GM18868 (cell line): ENCODE results near the gene ZNF431.
"Not testable (repeated sequence)": the region's sequence is repeated elsewhere in the genome, so short reads cannot be mapped to it uniquely, and the experiment has no call there.

ENCODE experiments used
- ATAC-seq: cut with Tn5 transposase; IDR thresholded peaks from one replicate; pipeline ENCODE4 v1.9.1; 2021; ENCODE audit warnings: mild to moderate bottlenecking, moderate library complexity; ENCODE audit not compliant: unreplicated experiment

The ZNF431 gene

DNA sequence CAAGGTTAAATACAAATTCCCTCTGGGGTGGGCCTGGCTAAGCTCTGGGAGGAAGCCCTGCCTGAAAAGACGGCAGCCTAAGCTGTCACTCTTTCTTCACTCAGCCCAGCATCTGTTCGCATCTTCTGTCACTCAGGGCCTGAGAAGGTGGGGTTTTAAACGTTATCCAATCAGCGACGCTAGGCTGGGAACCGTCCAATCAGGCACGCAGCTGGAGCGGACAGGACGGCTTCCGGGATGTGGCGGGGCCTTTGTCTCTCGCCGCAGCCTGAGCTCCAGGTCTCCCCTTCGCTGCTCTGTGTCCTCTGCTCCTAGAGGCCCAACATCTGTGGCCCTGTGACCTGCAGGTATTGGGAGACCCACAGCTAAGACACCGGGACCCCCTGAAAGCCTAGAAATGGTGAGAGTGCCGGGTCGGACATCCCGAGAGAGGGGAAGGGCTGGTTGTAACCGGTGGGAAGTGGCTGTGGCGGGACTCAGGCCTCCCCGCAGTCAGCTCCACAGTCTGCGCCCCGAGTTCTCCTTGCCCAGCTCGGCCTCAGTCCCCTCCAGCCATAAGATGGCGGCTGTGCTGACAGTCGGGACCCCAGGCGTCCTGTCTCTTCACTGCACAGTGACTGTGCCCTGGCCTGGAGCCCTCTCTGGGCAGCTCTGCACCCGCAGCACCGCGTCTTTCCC, at the start of gene ZNF431:
Gene ZNF431 (plus strand): TSS at position 254 of the 678 bp plus-strand sequence. CDS start 144 bp downstream, at position 398.
- peak; percentile 100 for ATAC-seq

DNA sequence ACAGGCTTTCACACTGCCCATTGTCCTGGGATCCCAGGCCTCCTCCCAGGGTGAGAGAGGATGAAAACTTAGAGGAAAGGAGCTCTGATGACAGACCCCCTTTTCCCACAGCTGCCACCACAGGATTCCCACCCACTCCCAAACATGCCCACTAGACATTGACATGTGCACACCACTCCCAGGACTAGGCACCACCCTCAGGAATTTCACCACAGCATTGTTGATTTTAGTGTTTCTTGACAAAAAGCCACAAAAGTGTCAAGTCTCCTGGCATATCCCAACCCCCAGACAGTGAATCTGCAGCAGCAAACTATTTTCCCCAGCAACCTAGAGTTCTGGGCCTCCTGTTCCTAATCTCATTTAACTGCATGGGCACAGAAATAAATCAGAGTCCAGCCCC, 49.7 kb upstream of the ZNF431 start:
- ATAC-seq = no peak

GRCh38 chr19:21094347-21095025, 47.4 kb upstream of the ZNF431 start:
- no peak for ATAC-seq

DNA sequence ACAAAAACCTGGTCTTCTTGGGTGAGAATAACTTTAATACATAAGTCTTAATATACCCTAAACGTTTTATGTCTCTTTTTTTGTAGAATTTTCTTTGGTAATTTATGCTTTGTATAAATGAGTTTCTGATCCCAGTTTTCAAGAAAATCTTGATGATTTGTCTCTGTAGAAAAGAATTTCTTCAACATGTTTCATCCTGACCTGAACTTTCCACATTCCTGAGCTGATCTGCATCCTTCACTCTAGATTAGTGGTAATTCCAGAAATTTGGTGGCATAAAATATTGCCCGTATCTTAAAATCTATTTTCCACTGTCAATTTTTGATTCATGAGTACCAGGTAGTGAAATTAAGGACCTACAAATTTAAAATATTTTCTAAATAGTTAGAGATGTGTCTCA, 43.5 kb upstream of the ZNF431 start:
- ATAC-seq = no peak

DNA sequence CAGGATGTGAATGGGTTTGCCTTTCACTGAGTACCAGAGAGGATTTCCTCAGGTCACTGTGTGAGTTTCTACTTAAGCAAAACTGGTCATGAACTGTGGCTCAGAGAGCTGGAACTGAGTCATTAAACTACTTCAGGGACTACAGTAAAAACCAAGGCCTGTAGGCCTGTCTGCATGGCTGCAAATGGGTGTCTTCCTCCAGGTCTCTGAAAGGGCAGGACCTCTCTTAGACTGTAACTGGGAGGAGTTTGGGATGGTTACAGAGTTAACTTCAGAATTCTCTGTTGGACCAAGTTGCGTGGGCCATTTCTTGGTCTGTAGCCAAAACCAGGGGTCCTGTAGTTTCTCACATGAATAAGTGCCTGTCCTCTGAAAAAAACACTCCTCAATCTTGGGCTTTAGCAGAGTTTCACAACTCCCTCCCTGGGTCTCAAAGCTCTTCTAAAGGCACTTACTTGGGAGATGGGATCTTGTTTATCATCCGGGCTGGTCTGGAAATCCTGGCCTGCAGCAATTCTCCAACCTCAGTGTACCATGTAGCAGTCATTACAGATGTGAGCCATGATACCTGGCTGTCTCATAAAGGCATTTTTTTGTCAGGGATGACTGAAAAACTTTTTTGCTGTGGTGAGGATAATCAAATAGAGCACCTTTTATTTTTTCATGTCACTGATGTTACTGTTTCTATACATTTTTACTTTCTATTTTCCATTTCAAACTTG, 40.2 kb upstream of the ZNF431 start:
- ATAC-seq = no peak

DNA sequence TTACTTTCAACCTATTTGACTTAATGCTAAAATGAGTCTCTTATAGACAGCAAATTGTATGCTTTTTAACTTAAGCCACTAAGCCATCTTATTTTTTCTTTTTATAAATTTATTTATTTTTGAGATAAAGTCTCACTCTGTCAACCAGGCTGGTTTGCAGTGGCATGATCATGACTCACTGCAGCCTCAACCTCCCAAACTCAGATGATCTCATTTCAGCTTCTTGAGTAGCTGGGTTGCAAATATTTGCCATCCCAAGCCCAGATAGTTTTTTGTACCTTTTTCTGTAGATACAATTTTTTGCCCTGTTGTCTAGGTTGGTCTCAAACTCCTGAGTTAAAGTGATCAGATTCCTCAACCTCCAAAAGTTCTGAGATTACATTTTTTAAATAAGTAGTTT, 32.7 kb upstream of the ZNF431 start:
- ATAC-seq = no peak

DNA sequence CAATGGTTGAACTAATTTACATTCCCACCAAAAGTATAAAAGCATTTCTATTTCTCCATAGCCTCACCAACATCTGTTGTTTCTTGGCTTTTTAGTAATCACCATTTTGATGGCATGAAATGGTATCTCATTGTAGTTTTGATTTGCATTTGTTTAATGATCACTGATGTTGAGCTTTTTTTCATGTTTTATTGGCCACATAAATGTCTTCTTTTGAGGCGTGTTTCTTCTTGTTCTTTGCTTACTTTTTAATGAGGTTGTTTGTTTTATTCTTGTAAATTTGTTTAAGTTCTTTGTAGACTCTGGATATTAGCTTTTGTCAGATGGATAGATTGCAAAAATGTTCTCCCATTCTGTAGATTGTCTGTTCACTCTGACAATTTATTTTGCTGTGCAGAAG, 31.7 kb upstream of the ZNF431 start:
- ATAC-seq = no peak

GRCh38 chr19:21115430-21115829, 26.4 kb upstream of the ZNF431 start:
- ATAC-seq = no peak

DNA sequence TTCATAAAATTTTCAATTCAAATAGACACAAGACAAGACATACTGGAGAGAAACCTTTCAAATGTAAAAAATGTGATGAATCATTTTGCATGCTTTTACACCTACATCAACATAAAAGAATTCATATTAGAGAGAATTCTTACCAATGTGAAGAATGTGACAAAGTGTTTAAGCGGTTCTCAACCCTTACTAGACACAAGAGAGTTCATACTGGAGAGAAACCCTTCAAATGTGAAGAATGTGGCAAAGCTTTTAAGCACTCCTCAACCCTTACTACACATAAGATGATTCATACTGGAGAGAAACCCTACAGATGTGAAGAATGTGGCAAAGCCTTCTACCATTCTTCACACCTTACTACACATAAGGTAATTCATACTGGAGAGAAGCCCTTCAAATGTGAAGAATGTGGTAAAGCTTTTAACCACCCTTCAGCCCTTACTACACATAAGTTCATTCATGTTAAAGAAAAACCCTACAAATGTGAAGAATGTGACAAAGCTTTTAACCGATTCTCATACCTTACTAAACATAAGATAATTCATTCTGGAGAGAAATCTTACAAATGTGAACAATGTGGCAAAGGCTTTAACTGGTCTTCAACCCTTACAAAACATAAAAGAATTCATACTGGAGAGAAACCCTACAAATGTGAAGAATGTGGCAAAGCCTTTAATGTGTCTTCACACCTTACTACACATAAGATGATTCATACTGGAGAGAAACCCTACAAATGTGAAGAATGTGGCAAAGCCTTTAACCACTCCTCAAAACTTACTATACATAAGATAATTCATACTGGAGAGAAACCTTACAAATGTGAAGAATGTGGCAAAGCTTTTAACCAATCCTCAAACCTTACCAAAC, 24.6 kb upstream of the ZNF431 start:
- no peak for ATAC-seq

DNA sequence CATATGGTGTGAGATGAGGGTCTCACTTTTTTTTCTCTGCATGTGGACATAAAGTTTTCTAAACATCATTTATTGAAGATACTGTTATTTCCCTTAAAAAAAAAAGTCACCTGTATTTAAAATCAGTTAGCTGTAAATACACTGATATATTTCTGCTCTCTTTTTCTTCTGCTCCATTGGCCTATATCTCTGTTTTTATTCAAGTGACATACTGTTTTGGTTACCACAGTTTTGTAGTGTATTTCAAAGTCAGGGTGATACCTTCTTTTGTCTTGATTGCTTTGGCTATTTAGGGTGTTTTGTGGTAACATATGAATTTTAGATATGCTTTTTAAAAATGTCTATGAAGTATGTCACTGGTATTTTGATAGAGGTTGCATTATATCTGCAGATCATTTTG, 15.8 kb upstream of the ZNF431 start:
- ATAC-seq = no peak

DNA sequence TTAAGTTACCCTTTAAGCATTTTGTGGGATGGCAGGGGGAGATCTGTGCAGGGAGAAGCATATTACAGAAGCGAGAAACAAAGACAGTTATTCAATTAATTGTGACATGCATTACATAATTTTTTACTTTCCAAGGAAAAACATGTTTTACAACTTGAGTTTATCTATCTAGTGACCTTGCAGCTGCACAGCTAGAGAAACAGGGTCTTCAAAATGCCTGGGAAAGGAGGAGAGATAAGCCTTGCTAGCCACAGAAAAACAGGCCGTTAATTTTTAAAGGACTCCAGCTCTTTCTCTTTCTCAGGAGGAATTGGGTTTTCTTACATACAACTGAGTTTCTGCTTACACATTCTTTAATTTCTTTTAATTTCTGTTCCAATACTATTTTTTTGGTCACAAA, 14.8 kb upstream of the ZNF431 start:
- no peak for ATAC-seq

GRCh38 chr19:21127898-21128297, 13.9 kb upstream of the ZNF431 start:
- ATAC-seq = no peak

DNA sequence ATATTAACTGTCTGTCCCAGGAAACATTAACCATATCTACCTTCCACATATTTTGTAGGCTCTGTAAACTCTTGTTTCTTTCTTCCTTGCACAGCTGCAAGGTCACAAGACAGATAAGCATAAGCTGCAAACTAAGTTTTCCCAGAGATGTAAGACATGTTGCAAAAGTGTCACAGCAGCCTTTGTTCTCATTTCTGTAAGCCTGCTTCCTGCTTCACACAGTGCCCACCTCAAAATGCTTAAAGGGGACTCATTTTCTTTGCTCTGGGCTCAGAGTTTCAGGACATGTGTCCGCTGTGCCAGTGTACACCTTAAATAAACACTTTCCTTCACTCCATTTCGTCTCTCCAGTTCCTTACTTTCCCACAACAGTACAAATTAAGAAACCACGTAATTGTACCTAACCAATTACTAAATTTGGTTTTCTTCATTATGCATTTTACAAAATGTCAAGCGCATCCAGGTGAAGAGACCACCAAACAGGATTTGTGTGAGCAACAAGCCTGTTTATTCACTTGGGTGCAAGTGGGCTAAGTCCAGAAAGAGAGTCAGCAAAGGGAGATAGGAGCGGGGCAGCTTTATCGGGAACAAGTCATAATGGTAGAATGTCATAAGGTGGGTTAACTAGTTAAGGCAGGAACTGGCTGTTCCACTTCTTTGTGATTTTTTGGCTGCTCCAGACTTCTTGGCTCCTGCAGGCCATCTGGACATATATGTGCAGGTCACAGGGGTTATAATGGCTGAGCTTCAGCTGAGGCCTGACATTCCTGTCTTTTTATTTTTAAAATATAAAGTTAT, 12.7 kb upstream of the ZNF431 start:
- ATAC-seq = no peak

GRCh38 chr19:21130097-21130775, 11.6 kb upstream of the ZNF431 start:
- ATAC-seq = no peak

DNA sequence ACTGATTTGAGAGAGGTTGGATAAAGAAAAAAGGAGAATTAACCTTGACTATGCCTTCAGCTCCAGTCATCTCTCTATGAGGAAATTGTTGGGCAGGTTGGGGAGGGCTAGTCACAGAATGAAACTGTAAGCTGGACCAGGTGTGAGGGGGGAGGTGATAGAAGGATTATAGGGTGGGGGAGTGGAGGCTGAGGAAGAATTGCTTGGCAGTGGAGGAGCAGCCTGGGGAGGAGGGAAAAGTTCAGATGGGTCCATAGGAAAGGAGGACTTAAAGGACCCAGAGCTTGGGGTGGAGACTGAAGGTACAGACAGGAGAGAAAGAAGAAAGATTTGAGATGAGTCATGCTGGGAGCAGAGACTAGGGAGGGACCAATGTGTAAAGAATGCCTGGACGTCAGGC, 8.2 kb upstream of the ZNF431 start:
- no peak for ATAC-seq

DNA sequence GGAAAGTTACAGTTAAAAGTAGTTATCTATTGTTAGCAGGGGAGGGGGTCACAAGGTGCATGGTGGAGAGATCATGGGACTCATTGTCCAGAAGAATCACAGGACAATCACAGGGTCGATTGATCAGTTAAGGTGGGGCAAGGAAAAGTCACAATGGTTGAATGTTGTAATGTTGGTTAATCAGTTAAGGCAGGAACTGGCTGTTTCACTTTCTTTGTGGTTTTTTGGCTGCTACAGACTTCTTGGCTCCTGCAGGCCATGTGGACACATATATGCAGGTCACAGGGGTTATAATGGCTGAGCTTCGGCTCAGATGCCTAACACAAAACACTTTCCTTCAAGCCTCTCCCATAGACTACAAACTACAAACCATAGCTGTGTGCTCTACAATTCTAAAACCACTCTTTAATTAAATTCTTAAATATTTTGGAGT, 6.9 kb upstream of the ZNF431 start:
- no peak for ATAC-seq

GRCh38 chr19:21135433-21135832, 6.4 kb upstream of the ZNF431 start:
- no peak for ATAC-seq

DNA sequence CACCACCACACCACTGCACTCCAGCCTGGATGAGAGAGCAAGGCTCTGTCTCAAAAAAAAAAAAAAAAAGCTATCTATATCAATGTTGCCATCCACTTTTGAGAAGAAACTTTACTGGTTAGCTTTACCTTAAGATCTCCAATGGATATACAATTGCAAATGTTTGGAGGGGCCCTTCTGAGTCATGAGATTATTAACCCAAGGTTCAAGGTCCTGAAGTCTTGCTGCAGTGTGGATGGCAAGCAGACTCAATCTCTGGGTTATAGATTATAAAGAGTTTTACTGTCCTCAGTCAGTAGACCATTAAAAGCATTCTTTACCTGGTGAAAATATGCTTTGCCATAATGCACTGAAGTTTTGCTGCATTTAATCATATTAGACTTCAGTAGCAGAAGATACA, 3.7 kb upstream of the ZNF431 start:
- ATAC-seq = no peak

- not testable (repeated sequence) for ATAC-seq
Observed at GRCh38 chr19:21141006-21141405, 834 bp upstream of the ZNF431 start.

DNA sequence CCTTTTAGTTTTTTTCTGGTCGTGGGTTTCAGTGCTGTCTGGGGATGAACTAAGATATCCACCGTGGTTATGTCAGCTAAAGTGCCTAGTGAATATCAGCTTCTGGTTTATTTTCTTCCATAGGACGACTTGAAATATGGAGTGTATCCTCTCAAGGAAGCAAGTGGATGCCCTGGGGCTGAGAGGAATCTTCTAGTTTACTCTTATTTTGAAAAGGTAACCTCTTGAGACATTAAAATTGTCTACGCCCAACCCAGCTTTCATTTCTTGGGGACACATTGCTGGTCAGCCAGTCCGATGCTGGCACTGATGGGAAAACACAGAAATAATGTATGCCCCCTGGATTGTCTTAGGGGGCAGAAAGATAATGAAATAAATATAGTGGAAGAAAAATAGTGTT, 1.6 kb downstream of the ZNF431 start:
- no peak for ATAC-seq
